Neutrophil (primary cell): ENCODE data around the gene SAMD3.

Source experiments
- H3K27ac ChIP-seq: fragments of 200-600 bp; sonication (generic); 2 replicates; pipeline ENCODE4 v1.5.1; 2016; ENCODE audit warnings: mild to moderate bottlenecking, moderate library complexity
- H3K27me3 ChIP-seq: fragments of 200-600 bp; sonication (generic); 2 replicates; pipeline ENCODE4 v1.6.0; 2016; ENCODE audit warnings: mild to moderate bottlenecking
- H3K36me3 ChIP-seq: fragments of 200-600 bp; sonication (generic); 2 replicates; pipeline ENCODE4 v1.5.1; 2017
- H3K4me1 ChIP-seq, 2 experiments: fragments of 200-600 bp in 1 of 2; sonication (generic) in 1 of 2; 1 replicate in 1 of 2; 2 replicates in 1 of 2; pipeline versions ENCODE4 v1.5.1 to v1.6.1; 2013 to 2016; ENCODE audit warnings: low read depth in 1 of 2, low read length in 1 of 2, mild to moderate bottlenecking in 1 of 2, moderate library complexity in 1 of 2; ENCODE audit not compliant: control insufficient read depth in 1 of 2, insufficient read depth in 1 of 2
- H3K4me3 ChIP-seq, 2 experiments: fragments of 200-600 bp in 1 of 2; sonication (generic) in 1 of 2; 1 replicate in 1 of 2; 2 replicates in 1 of 2; pipeline ENCODE4 v1.5.1; 2013 to 2016; ENCODE audit warnings: low read depth in 1 of 2, low read length in 1 of 2, mild to moderate bottlenecking in 1 of 2, moderate library complexity in 1 of 2
- H3K9me3 ChIP-seq: fragments of 200-600 bp; sonication (generic); 2 replicates; pipeline ENCODE4 v1.5.1; 2016
- CTCF ChIP-seq: fragments of 200-600 bp; sonication (generic); IDR thresholded peaks from 2 replicates; pipeline ENCODE4 v1.5.1; 2016; ENCODE audit warnings: antibody characterized with exemption

Gene SAMD3

GRCh38 chr6:130218134-130218533, 4.6 kb downstream of the SAMD3 start:
- Histone ChIP-seq H3K27ac (no peak overlapping the region), H3K4me1 (no peaks in the 10 kb centered on the region), H3K36me3 (no peaks in the 10 kb centered on the region), H3K27me3 (no peaks in the 10 kb centered on the region), H3K9me3 (no peaks in the 10 kb centered on the region), H3K4me3 (no peak overlapping the region)
- no peak for TF ChIP-seq CTCF

GRCh38 chr6:130216620-130217019, 6.1 kb downstream of the SAMD3 start:
- H3K4me1 ChIP-seq: no peaks in the 10 kb centered on the region
- H3K4me3 ChIP-seq: no peak overlapping the region
- no peaks in the 10 kb centered on the region for H3K27me3 ChIP-seq
- H3K9me3 ChIP-seq: no peaks in the 10 kb centered on the region
- no peaks in the 10 kb centered on the region for H3K36me3 ChIP-seq
- TF ChIP-seq CTCF: no peak
- H3K27ac ChIP-seq: no peak overlapping the region

- Histone ChIP-seq H3K4me3 (no peak overlapping the region), H3K27ac (no peak overlapping the region), H3K36me3 (no peaks in the 10 kb centered on the region), H3K4me1 (no peaks in the 10 kb centered on the region), H3K9me3 (no peaks in the 10 kb centered on the region), H3K27me3 (no peaks in the 10 kb centered on the region)
- no peak for TF ChIP-seq CTCF
Measured at GRCh38 chr6:130215526-130215925, 7.2 kb downstream of the SAMD3 start.

GRCh38 chr6:130212215-130212874, 10.4 kb downstream of the SAMD3 start:
- no peak overlapping the region for H3K27ac ChIP-seq

GRCh38 chr6:130211691-130212090, 11.1 kb downstream of the SAMD3 start:
- Histone ChIP-seq H3K27ac (no peak overlapping the region), H3K9me3 (no peaks in the 10 kb centered on the region), H3K27me3 (no peaks in the 10 kb centered on the region), H3K36me3 (no peaks in the 10 kb centered on the region), H3K4me1 (no peaks in the 10 kb centered on the region), H3K4me3 (no peak overlapping the region)
- TF ChIP-seq CTCF: no peak

More at GRCh38 chr6:130212215-130212874, 10.4 kb downstream of the SAMD3 start:
- TF ChIP-seq CTCF: no peak
- no peak overlapping the region for H3K4me3 ChIP-seq
- H3K4me1 ChIP-seq: no peaks in the 10 kb centered on the region
- H3K27me3 ChIP-seq: no peaks in the 10 kb centered on the region
- H3K9me3 ChIP-seq: no peaks in the 10 kb centered on the region
- H3K36me3 ChIP-seq: no peaks in the 10 kb centered on the region
